Keratinocyte (primary cell): Measurements from ENCODE around the gene VILL. TPM values are rescaled to one million over a fixed set of nuclear protein-coding genes. Genes with fewer than 3 reads are reported as not detected.

ENCODE experiments used
- DNase-seq: peaks from one replicate; pipeline ENCODE4 v3.0.0-alpha.2; 2011; ENCODE audit warnings: low read depth, missing footprints, low spot score
- FAIRE-seq: peaks from 2 replicates; lab custom pipeline; 2011; peaks lifted over from hg19 to GRCh38; lab: Jason Lieb, UNC
- H2AFZ ChIP-seq: 2 replicates; pipeline ENCODE4 v1.6.0; 2012; ENCODE audit warnings: low read length, control low read depth, inconsistent platforms; ENCODE audit not compliant: control insufficient read depth
- H3K27ac ChIP-seq: 2 replicates; pipeline ENCODE4 v1.5.1; 2011; ENCODE audit warnings: low read length; ENCODE audit not compliant: control insufficient read depth, insufficient read depth
- H3K27me3 ChIP-seq: 3 replicates; pipeline ENCODE4 v1.6.0; 2011; ENCODE audit warnings: low read length; ENCODE audit not compliant: control insufficient read depth, insufficient read depth; ENCODE audit errors: extremely low read depth
- H3K36me3 ChIP-seq, 2 experiments: 2 replicates in 1 of 2; 3 replicates in 1 of 2; pipeline ENCODE4 v1.5.1; 2011; ENCODE audit warnings: low read length in 2 of 2, mild to moderate bottlenecking in 1 of 2; ENCODE audit not compliant: control insufficient read depth in 2 of 2, insufficient read depth in 2 of 2; ENCODE audit errors: extremely low read depth in 1 of 2
- H3K4me1 ChIP-seq: 3 replicates; pipeline ENCODE4 v1.5.1; 2011; ENCODE audit warnings: low read length; ENCODE audit not compliant: control insufficient read depth, insufficient read depth; ENCODE audit errors: extremely low read depth
- H3K4me2 ChIP-seq: 3 replicates; pipeline ENCODE4 v1.6.0; 2011; ENCODE audit warnings: low read depth, low read length; ENCODE audit not compliant: control insufficient read depth, insufficient read depth; ENCODE audit errors: extremely low read depth
- H3K4me3 ChIP-seq, 3 experiments: fragments of 200-600 bp in 1 of 3; sonication (generic) in 1 of 3; 2 replicates in 2 of 3; 3 replicates in 1 of 3; pipeline ENCODE4 v1.5.1; 2011 to 2016; ENCODE audit warnings: low read length in 3 of 3, mild to moderate bottlenecking in 3 of 3, control low read depth in 2 of 3, inconsistent platforms in 1 of 3, low read depth in 1 of 3, mixed read lengths in 1 of 3, mixed run types in 1 of 3, moderate library complexity in 1 of 3; ENCODE audit not compliant: control insufficient read depth in 2 of 3, insufficient read depth in 2 of 3; ENCODE audit errors: extremely low read depth in 1 of 3
- H3K79me2 ChIP-seq: 2 replicates; pipeline ENCODE4 v1.6.0; 2012; ENCODE audit warnings: low read length; ENCODE audit not compliant: control insufficient read depth, insufficient read depth
- H3K9ac ChIP-seq: 3 replicates; pipeline ENCODE4 v1.6.0; 2011; ENCODE audit warnings: low read length; ENCODE audit not compliant: control insufficient read depth, insufficient read depth; ENCODE audit errors: extremely low read depth
- H3K9me1 ChIP-seq: 3 replicates; pipeline ENCODE4 v1.6.0; 2011; ENCODE audit warnings: low read length; ENCODE audit not compliant: control insufficient read depth, insufficient read depth; ENCODE audit errors: extremely low read depth
- H3K9me3 ChIP-seq: 2 replicates; pipeline ENCODE4 v1.5.1; 2012; ENCODE audit warnings: low read depth, low read length; ENCODE audit not compliant: control insufficient read depth
- H4K20me1 ChIP-seq: 3 replicates; pipeline ENCODE4 v1.6.0; 2011; ENCODE audit warnings: low read length; ENCODE audit not compliant: control insufficient read depth, insufficient read depth; ENCODE audit errors: extremely low read depth
- CTCF ChIP-seq, 3 experiments: IDR thresholded peaks in 1 of 3; conservative IDR thresholded peaks in 1 of 3; optimal IDR thresholded peaks in 1 of 3; 2 replicates in 2 of 3; 3 replicates in 1 of 3; pipeline versions ENCODE3 to v1.5.1; 2011; ENCODE audit warnings: low read length in 3 of 3, mild to moderate bottlenecking in 3 of 3, moderate library complexity in 2 of 3, control low read depth in 1 of 3, inconsistent platforms in 1 of 3; ENCODE audit not compliant: insufficient read depth in 2 of 3; ENCODE audit errors: extremely low read depth in 1 of 3
- EZH2 ChIP-seq: IDR thresholded peaks from one replicate; pipeline ENCODE4 v1.6.1; 2012; ENCODE audit warnings: inconsistent platforms, mild to moderate bottlenecking, low read length, moderate library complexity
- dilution Hi-C: fragments of 300-500 bp; cut with MboI; formaldehyde crosslinking; loops from one replicate; pipeline ENCODE4 v1.7.0; 2020; ENCODE audit warnings: low sequenced_read_pairs; ENCODE audit not compliant: extremely low pct_ligation_motif_present
- polyA plus RNA-seq, 5 experiments: library from polyadenylated mRNA; depleted of rRNA in 3 of 5; stranded (reverse) in 3 of 5; stranded (forward) in 1 of 5; unstranded in 1 of 5; fragments of >200 nt; gene quantifications; 1 replicate in 1 of 5; 2 replicates in 3 of 5; 3 replicates in 1 of 5; pipeline versions ENCODE4 v1.2.1 to v1.2.3, GENCODE V29; 2011 to 2012; ENCODE audit warnings: missing spikeins in 2 of 5, low read depth in 1 of 5, low replicate concordance in 1 of 5

Gene VILL
- polyA plus RNA-seq, 1 donor (not counting 4 experiments of a cell fraction or from before 2014, with no cell fraction given): 2.1 TPM

GRCh38 chr3:37946531-37946889 lies 44.1 kb upstream of the VILL start:
- DNase-seq (no peak), FAIRE-seq (no peak)
- peak overlapping the region; percentile 68 for H3K9ac ChIP-seq
- no peaks in the 10 kb centered on the region for H4K20me1 ChIP-seq
- peak overlapping the region; percentile 72 for H3K4me2 ChIP-seq
- peak overlapping the region in 1 of 3 experiments; percentile 19 for H3K4me3 ChIP-seq
- no peaks in the 10 kb centered on the region for H3K9me1 ChIP-seq
- no peaks in the 10 kb centered on the region for H3K27me3 ChIP-seq
- peaks cover 21% of the 10 kb centered on the region for H3K79me2 ChIP-seq
- peaks cover 54% of the 10 kb centered on the region for H3K4me1 ChIP-seq
- TF ChIP-seq EZH2 (no peak), CTCF (optimal IDR thresholded peaks at IDR 0.05 in 1 of 3, IDR thresholded peaks at IDR 0.05 in 1 of 3, conservative IDR thresholded peaks at IDR 0.05 in 1 of 3; ENCODE audit: extremely low read depth in 1 of 3, insufficient read depth in 2 of 3, low read length in 3 of 3) (no peak)
- H3K9me3 ChIP-seq: no peaks in the 10 kb centered on the region
- dilution Hi-C loops: no loop called here
- peak overlapping the region; percentile 96 for H3K27ac ChIP-seq
- H3K36me3 ChIP-seq: peaks cover 1 to 4% of the 10 kb centered on the region in 2 experiments
- no peak overlapping the region for H2AFZ ChIP-seq

GRCh38 chr3:37949866-37950265 lies 40.7 kb upstream of the VILL start:
- DNase-seq (no peak), FAIRE-seq (no peak)
- H3K9me1 ChIP-seq: no peaks in the 10 kb centered on the region
- no peak overlapping the region for H3K27ac ChIP-seq
- H3K4me2 ChIP-seq: no peak overlapping the region
- H3K36me3 ChIP-seq: peaks cover 6 to 15% of the 10 kb centered on the region in 2 experiments
- peaks cover 22% of the 10 kb centered on the region for H3K4me1 ChIP-seq
- dilution Hi-C loops: no loop called here
- no peaks in the 10 kb centered on the region for H3K79me2 ChIP-seq
- no peaks in the 10 kb centered on the region for H4K20me1 ChIP-seq
- H3K9ac ChIP-seq: no peak overlapping the region
- no peak overlapping the region for H3K4me3 ChIP-seq
- peaks cover 2% of the 10 kb centered on the region for H3K9me3 ChIP-seq
- H3K27me3 ChIP-seq: no peaks in the 10 kb centered on the region
- TF ChIP-seq CTCF (optimal IDR thresholded peaks at IDR 0.05 in 1 of 3, IDR thresholded peaks at IDR 0.05 in 1 of 3, conservative IDR thresholded peaks at IDR 0.05 in 1 of 3; ENCODE audit: extremely low read depth in 1 of 3, insufficient read depth in 2 of 3, low read length in 3 of 3): no peak
- TF ChIP-seq EZH2: no peak
- no peak overlapping the region for H2AFZ ChIP-seq
